Endodermal cell (in vitro differentiated cells): ENCODE results near the gene DGKA. TPM values are rescaled to one million over a fixed set of nuclear protein-coding genes. Genes with fewer than 3 reads are reported as not detected.
A peak's percentile ranks its signal among the peaks of the same experiment; 100 is the strongest.

Experiments used
- DNase-seq: peaks from one replicate; pipeline ENCODE4 v3.0.0-alpha.2; 2017
- H3K27ac ChIP-seq: 2 replicates; pipeline ENCODE4 v1.5.1; 2013; ENCODE audit warnings: mild to moderate bottlenecking, low read depth, low read length, moderate library complexity
- H3K27me3 ChIP-seq: 2 replicates; pipeline ENCODE4 v1.6.1; 2013; ENCODE audit warnings: mild to moderate bottlenecking, low read length, moderate library complexity; ENCODE audit not compliant: insufficient read depth, control insufficient read depth, poor library complexity, severe bottlenecking
- H3K36me3 ChIP-seq: 2 replicates; pipeline ENCODE4 v1.7.0; 2013; ENCODE audit warnings: mild to moderate bottlenecking, low read length, moderate library complexity; ENCODE audit not compliant: control insufficient read depth, insufficient read depth
- H3K4me1 ChIP-seq: one replicate; pipeline ENCODE4 v1.7.0; 2013; ENCODE audit warnings: low read length; ENCODE audit not compliant: control insufficient read depth, insufficient read depth
- H3K4me3 ChIP-seq: 2 replicates; pipeline ENCODE4 v1.5.1; 2013; ENCODE audit warnings: mild to moderate bottlenecking, low read length, moderate library complexity
- H3K9ac ChIP-seq: 2 replicates; pipeline ENCODE4 v1.6.1; 2013; ENCODE audit warnings: mild to moderate bottlenecking, low read length, moderate library complexity; ENCODE audit not compliant: poor library complexity, severe bottlenecking; ENCODE audit errors: extremely low read depth
- H3K9me3 ChIP-seq: 2 replicates; pipeline ENCODE4 v1.6.1; 2013; ENCODE audit warnings: mild to moderate bottlenecking, low read length, moderate library complexity; ENCODE audit not compliant: control insufficient read depth
- H3K27ac Mint-ChIP-seq: 2 replicates; pipeline ENCODE4 v1.8.0; 2020; ENCODE audit warnings: mixed read lengths
- H3K27me3 Mint-ChIP-seq: 2 replicates; pipeline ENCODE4 v1.8.0; 2021; ENCODE audit warnings: mild to moderate bottlenecking, mixed read lengths; ENCODE audit not compliant: insufficient read depth
- H3K36me3 Mint-ChIP-seq: 2 replicates; pipeline ENCODE4 v1.8.0; 2020; ENCODE audit warnings: low read depth, mixed read lengths
- H3K4me1 Mint-ChIP-seq: 2 replicates; pipeline ENCODE4 v1.8.0; 2020; ENCODE audit warnings: mixed read lengths
- H3K4me3 Mint-ChIP-seq: 2 replicates; pipeline ENCODE4 v1.8.0; 2020; ENCODE audit warnings: mild to moderate bottlenecking, moderate library complexity, mixed read lengths
- H3K9me3 Mint-ChIP-seq: 2 replicates; pipeline ENCODE4 v1.8.0; 2020; ENCODE audit warnings: mild to moderate bottlenecking, mixed read lengths
- CTCF ChIP-seq: fragments of 200-600 bp; sonication (generic); conservative IDR thresholded peaks from 2 replicates; pipeline ENCODE4 v1.5.0; 2021; ENCODE audit warnings: antibody characterized with exemption, mild to moderate bottlenecking
- WGBS, 2 experiments: methylation state at CpG; one replicate each; pipeline versions ENCODE4 v1.1.5 to v1.1.7; 2013; ENCODE audit warnings: missing lambda C conversion rate in 2 of 2, mixed read lengths in 1 of 2; ENCODE audit not compliant: insufficient coverage in 1 of 2, insufficient read length in 1 of 2; 5-methylcytosine and 5-hydroxymethylcytosine counted together
- total RNA-seq, 2 donors: library from RNA; stranded (reverse); fragmentation: NEBNext Ultra II Directional in 1 of 2; extraction: Animal tissue kit (Norgen Biotek cat#: 25700) in 1 of 2; gene quantifications; 2 replicates in 1 of 2; 3 replicates in 1 of 2; pipeline ENCODE4 v1.2.1, GENCODE V29; 2021

DGKA gene
- total RNA-seq, 2 donors from 2014 or later = 10.2 to 11.1 TPM

- peaks cover 16% of the 10 kb centered on the region for H3K4me1 Mint-ChIP-seq
- WGBS, 2 experiments = 100% methylated on average over 1 of the region's 1 CpG
- Histone ChIP-seq H3K4me3 (no peak overlapping the region), H3K27me3 (no peaks in the 10 kb centered on the region), H3K36me3 (peaks cover 28% of the 10 kb centered on the region), H3K9ac (no peak overlapping the region), H3K27ac (no peak overlapping the region), H3K9me3 (no peaks in the 10 kb centered on the region), H3K4me1 (no peaks in the 10 kb centered on the region)
- H3K4me3 Mint-ChIP-seq = no peak overlapping the region
- peaks cover 39% of the 10 kb centered on the region for H3K36me3 Mint-ChIP-seq
- no peak for DNase-seq
- no peaks in the 10 kb centered on the region for H3K27me3 Mint-ChIP-seq
- H3K9me3 Mint-ChIP-seq = no peaks in the 10 kb centered on the region
- no peak overlapping the region for H3K27ac Mint-ChIP-seq
- TF ChIP-seq CTCF = no peak
Observed at GRCh38 chr12:55906056-55906455, 24.9 kb upstream of the DGKA start.

- Mint-ChIP-seq H3K27ac (peak overlapping the region; percentile 90), H3K4me3 (peak overlapping the region; percentile 9), H3K36me3 (peaks cover 34% of the 10 kb centered on the region), H3K27me3 (no peaks in the 10 kb centered on the region), H3K4me1 (peaks cover 24% of the 10 kb centered on the region), H3K9me3 (no peaks in the 10 kb centered on the region)
- H3K4me1 ChIP-seq = peaks cover 5% of the 10 kb centered on the region
- no peaks in the 10 kb centered on the region for H3K9me3 ChIP-seq
- H3K27me3 ChIP-seq = no peaks in the 10 kb centered on the region
- DNase-seq = no peak
- peaks cover 24% of the 10 kb centered on the region for H3K36me3 ChIP-seq
- H3K4me3 ChIP-seq = peak overlapping the region; percentile 42
- no peak for TF ChIP-seq CTCF
- WGBS, 2 experiments = 57 to 77% methylated on average over 6 to 8 of the region's 8 CpGs
- H3K27ac ChIP-seq = peak overlapping the region; percentile 56
- H3K9ac ChIP-seq = no peak overlapping the region
Observed at GRCh38 chr12:55908726-55909512, 22.0 kb upstream of the DGKA start.

- Mint-ChIP-seq H3K4me1 (peaks cover 29% of the 10 kb centered on the region), H3K9me3 (no peaks in the 10 kb centered on the region), H3K4me3 (peak overlapping the region; percentile 9), H3K27me3 (no peaks in the 10 kb centered on the region), H3K27ac (peak overlapping the region; percentile 90), H3K36me3 (peaks cover 38% of the 10 kb centered on the region)
- TF ChIP-seq CTCF = no peak
- Histone ChIP-seq H3K9me3 (no peaks in the 10 kb centered on the region), H3K9ac (no peak overlapping the region), H3K4me1 (peaks cover 5% of the 10 kb centered on the region), H3K27me3 (no peaks in the 10 kb centered on the region), H3K4me3 (peak overlapping the region; percentile 42), H3K36me3 (peaks cover 28% of the 10 kb centered on the region), H3K27ac (peak overlapping the region; percentile 56)
- 58% methylated on average over 1 of the region's 2 CpGs; no CpG with 5 or more reads in 1 of the 2 experiments for WGBS, 2 experiments
- no peak for DNase-seq
Observed at GRCh38 chr12:55909513-55909884, 21.5 kb upstream of the DGKA start.
